Fibroblast of mammary gland (primary cell): Measurements from ENCODE around the gene RNASET2.
"Not testable (repeated sequence)": the region's sequence is repeated elsewhere in the genome, so short reads cannot be mapped to it uniquely, and the experiment has no call there.

Source experiments
- DNase-seq: peaks from one replicate; pipeline ENCODE4 v3.0.0-alpha.2; 2010; ENCODE audit warnings: low read depth
- H3K4me3 ChIP-seq: 2 replicates; pipeline ENCODE4 v1.5.1; 2011; ENCODE audit warnings: low read depth, mild to moderate bottlenecking, low read length, moderate library complexity; ENCODE audit not compliant: control insufficient read depth
- TF ChIP-seq, protein P1 (sequence below): conservative IDR thresholded peaks from 2 replicates; pipeline ENCODE4 v1.5.1; 2011; ENCODE audit warnings: low read depth, low read length, inconsistent platforms; ENCODE audit not compliant: control insufficient read depth, insufficient read depth

RNASET2 gene

DNA sequence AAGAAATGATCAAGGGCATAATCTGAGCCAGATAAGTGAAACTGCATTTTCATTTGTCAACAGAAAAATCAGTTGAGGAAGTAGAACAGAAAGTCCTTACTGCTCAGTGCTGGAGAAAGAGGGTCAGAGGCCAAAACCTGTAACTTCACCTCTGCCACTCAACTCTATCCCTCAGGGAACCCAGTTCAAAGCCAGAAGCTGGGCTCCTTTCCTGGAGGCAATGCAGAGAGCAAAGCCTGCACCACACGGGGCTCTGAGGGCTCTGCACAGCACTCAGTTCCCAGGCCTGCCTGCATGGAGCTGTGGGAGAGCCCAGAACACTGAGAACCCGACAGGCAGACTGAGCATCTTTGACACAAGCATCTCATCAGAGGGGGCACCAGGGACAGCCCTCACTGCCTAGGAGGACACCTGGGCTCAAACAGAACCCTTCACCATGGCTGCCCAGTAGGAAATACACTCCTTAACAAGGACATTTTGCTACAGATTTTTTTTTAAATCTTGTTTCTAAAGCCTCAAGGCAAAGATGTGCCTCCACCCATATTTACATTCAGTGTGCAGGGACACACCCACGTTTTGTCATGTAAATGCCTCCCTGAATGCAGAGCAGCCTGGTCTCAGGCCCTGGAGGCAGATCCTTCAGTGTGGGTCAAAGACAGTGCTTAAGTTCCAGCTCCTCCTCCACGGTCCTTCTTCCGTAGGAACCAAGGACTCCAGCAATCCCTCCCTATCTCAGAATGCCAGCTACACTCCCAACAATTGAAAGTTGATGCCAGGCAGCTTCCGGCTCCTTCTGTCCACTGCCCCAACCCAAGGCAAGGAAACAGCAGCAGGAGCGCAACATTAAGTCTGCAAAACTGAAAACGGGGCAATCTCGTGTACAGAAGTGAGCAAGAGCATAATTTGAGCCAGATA is 6.6 kb downstream of the RNASET2 start:
- TF ChIP-seq, protein P1, sequence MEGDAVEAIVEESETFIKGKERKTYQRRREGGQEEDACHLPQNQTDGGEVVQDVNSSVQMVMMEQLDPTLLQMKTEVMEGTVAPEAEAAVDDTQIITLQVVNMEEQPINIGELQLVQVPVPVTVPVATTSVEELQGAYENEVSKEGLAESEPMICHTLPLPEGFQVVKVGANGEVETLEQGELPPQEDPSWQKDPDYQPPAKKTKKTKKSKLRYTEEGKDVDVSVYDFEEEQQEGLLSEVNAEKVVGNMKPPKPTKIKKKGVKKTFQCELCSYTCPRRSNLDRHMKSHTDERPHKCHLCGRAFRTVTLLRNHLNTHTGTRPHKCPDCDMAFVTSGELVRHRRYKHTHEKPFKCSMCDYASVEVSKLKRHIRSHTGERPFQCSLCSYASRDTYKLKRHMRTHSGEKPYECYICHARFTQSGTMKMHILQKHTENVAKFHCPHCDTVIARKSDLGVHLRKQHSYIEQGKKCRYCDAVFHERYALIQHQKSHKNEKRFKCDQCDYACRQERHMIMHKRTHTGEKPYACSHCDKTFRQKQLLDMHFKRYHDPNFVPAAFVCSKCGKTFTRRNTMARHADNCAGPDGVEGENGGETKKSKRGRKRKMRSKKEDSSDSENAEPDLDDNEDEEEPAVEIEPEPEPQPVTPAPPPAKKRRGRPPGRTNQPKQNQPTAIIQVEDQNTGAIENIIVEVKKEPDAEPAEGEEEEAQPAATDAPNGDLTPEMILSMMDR, result no peak
- DNase-seq, result no peak

DNA sequence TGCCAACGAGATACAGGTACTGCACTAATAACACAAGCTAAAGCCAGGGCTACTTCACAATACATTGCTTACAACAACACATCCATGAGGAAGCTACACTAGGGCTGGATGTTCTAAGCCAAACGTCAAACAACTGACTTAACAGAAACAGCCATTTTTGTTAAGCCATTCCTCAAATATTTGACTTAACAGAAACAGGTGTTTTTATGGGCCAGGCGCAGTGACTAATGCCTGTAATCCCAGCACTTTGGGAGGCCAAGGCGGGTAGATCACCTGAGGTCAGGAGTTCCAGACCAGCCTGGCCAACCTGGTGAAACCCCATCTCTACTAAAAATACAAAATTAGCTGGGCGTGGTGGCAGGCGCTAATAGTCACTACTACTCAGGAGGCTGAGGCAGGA is 7.6 kb downstream of the RNASET2 start:
- not testable (repeated sequence) for H3K4me3 ChIP-seq, DNase-seq

More for the DNA sequence above, 6.6 kb downstream of the RNASET2 start:
- H3K4me3 ChIP-seq, result no peak overlapping the region

DNA sequence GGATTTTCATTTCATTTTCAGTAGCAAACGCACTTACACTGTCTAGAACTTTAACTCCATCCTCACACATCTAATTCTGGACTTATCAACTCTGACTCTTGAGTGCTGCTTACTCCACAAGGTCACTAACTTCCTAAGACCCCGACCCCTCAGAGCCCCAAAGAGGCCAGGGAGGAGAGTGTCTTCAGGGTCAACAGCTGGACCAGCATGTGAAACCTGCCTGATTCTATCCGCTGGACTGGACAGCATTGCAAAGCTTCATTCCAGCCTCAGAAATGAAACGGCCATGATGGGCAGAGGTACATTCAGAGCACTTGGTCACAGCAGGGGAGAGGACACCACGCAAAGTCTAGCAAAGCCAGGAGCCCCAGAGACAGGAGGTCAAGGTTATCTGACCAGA is 9.1 kb downstream of the RNASET2 start:
- H3K4me3 ChIP-seq, result no peak overlapping the region
- TF ChIP-seq, protein P1, result no peak
- no peak for DNase-seq

DNA sequence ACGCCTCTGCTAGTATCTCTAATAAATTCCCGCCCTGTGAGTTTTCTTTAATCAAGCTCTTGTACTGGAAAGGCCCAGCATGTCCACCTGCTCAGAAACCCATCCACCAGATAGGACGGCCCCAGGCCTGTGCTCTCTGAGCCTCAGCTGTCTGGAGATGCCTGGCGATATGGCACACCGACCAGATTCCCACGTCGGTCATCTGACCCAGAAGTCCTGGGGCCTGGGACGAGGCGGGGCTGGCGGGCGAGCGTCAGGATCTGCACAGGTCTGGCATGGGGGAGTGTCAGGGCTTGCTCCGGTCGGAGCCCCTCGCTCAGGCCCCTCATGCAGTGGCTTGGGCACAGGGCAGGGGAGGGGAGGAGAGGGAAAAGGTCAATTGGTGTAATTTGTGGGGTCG is 10.2 kb downstream of the RNASET2 start:
- TF ChIP-seq, protein P1, result no peak
- DNase-seq, result no peak
- no peak overlapping the region for H3K4me3 ChIP-seq

DNA sequence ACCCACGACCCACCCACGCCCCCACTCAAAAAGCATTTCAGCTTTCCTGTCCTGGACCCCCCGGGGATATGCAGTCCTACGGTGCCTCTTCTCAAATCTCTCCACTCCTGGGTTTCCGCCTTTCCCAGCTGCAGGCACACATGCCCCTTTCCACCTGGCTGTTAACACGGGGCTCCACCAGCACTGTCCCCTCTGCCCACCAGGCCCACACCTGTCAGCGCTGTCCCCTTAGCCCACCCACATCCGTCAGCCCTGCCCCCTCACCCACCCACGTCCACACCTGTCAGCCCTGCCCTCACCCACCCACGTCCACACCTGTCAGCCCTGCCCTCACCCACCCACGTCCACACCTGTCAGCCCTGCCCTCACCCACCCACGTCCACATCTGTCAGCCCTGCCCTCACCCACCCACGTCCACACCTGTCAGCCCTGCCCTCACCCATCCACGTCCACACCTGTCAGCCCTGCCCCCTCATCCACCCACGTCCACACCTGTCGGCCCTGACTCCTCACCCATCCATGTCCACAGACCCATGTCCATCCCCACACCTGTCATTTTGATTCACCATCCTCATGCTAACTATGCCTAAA is 11.6 kb downstream of the RNASET2 start:
- TF ChIP-seq, protein P1, result no peak
- H3K4me3 ChIP-seq, result no peak overlapping the region
- no peak for DNase-seq

DNA sequence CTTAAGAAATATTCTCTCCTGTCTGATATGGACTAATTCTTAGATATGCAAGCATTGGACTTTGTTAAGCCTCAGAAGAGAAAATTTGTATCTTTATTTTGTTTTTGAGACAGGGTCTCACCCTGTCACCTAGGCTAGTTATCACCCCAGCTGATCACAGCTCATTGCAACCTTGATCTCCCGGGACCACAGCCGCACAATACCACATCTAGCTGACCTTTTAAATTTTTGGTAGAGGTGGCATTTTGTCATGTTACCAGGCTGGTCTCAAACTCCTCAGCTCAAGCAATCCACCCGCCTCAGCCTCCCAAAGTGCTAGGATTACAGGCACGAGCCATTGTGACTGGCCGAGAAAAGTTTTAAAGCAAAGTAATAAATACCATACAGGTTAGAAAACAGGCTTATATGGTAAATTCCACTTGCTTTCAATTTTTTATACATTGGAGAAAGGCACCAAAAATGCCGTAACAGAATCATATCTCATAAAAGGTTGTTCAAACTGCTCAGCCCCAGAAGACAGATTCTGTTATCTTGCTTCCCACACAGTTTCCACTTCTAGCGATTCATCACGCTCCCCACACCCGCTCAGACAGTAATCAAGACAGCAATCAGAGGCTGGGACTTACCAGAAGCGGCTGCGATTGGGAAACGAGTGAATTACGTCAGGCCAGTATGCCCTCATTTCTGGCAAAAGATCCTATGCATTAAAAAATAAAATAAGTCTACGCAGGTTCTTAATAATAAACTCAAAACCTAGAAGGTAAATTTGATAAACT is 13.8 kb downstream of the RNASET2 start:
- DNase-seq, result peak; percentile 45
- TF ChIP-seq, protein P1, result no peak

More for the DNA sequence above, 13.8 kb downstream of the RNASET2 start:
- H3K4me3 ChIP-seq, result no peak overlapping the region
